IMR-90 (cell line): Measurements from ENCODE around the gene PFKL. TPM values are rescaled to one million over a fixed set of nuclear protein-coding genes. Genes with fewer than 3 reads are reported as not detected.

Experiments used
- ATAC-seq: fragments of 200-7000 bp; cut with Tn5 transposase; 2 replicates; pipeline ENCODE4 v1.9.1; 2020; ENCODE audit warnings: low read depth, mild to moderate bottlenecking, moderate library complexity
- BruUV-seq: library from RNA; stranded (reverse); fragments of 400-500 nt; replicated peaks from 2 replicates; lab custom pipeline; 2021; lab: Mats Ljungman, UMichigan
- CTCF ChIA-PET: fragments of 300-600 bp; formaldehyde crosslinking; extraction: SDS; loops from one replicate; lab custom pipeline; 2021; ENCODE audit warnings: antibody characterized with exemption; lab: Yijun Ruan, JAX
- POLR2A ChIA-PET: fragments of 300-600 bp; sonication (Branson Sonifier 250); formaldehyde crosslinking; loops from one replicate; lab custom pipeline; 2022; ENCODE audit warnings: antibody characterized with exemption; ENCODE audit not compliant: unreplicated experiment; lab: Charles Lee
- DNase-seq: peaks from one replicate; pipeline ENCODE4 v3.0.0; 2013
- H2AFZ ChIP-seq: replicated peaks from 2 replicates; pipeline ENCODE3; 2013; ENCODE audit warnings: low read length, mild to moderate bottlenecking; ENCODE audit not compliant: poor library complexity
- H2AK5ac ChIP-seq: 2 replicates; pipeline ENCODE4 v1.6.1; 2013; ENCODE audit warnings: low read depth, low read length, inconsistent platforms
- H2AK9ac ChIP-seq: replicated peaks from 2 replicates; pipeline ENCODE3; 2013; ENCODE audit warnings: mild to moderate bottlenecking, low read depth, low read length, moderate library complexity; ENCODE audit not compliant: poor library complexity
- H2BK120ac ChIP-seq: 2 replicates; pipeline ENCODE4 v1.6.1; 2013; ENCODE audit warnings: low read depth, low read length, inconsistent platforms
- H2BK15ac ChIP-seq: 3 replicates; pipeline ENCODE4 v1.6.1; 2013; ENCODE audit warnings: low read depth, low read length, inconsistent platforms
- H2BK20ac ChIP-seq: 2 replicates; pipeline ENCODE4 v1.6.1; 2013; ENCODE audit warnings: low read depth, mild to moderate bottlenecking, inconsistent platforms, low read length, moderate library complexity
- H2BK5ac ChIP-seq: 2 replicates; pipeline ENCODE4 v1.6.1; 2013; ENCODE audit warnings: mild to moderate bottlenecking, low read depth, low read length, inconsistent platforms; ENCODE audit not compliant: poor library complexity, severe bottlenecking
- H3K14ac ChIP-seq: replicated peaks from 2 replicates; pipeline ENCODE4 v1.6.1; 2013; ENCODE audit warnings: low read depth, low read length, inconsistent platforms
- H3K18ac ChIP-seq: 2 replicates; pipeline ENCODE4 v1.6.1; 2013; ENCODE audit warnings: low read depth, low read length, control low read depth
- H3K23ac ChIP-seq: 2 replicates; pipeline ENCODE4 v1.6.1; 2013; ENCODE audit warnings: low read depth, low read length, inconsistent platforms
- H3K27ac ChIP-seq: 2 replicates; pipeline ENCODE4 v1.5.1; 2013; ENCODE audit warnings: mild to moderate bottlenecking, control low read depth, low read length; ENCODE audit not compliant: insufficient read depth
- H3K27me3 ChIP-seq: 2 replicates; pipeline ENCODE4 v1.6.1; 2013; ENCODE audit warnings: low read length; ENCODE audit not compliant: control insufficient read depth, insufficient read depth
- H3K36me3 ChIP-seq: 2 replicates; pipeline ENCODE4 v1.6.1; 2013; ENCODE audit warnings: low read length, mixed read lengths; ENCODE audit not compliant: control insufficient read depth, insufficient read depth
- H3K4ac ChIP-seq: 2 replicates; pipeline ENCODE4 v1.6.1; 2013; ENCODE audit warnings: low read depth, low read length, inconsistent platforms
- H3K4me1 ChIP-seq: 2 replicates; pipeline ENCODE4 v1.6.1; 2013; ENCODE audit warnings: low read length, mixed read lengths; ENCODE audit not compliant: control insufficient read depth, insufficient read depth
- H3K4me2 ChIP-seq: 2 replicates; pipeline ENCODE4 v1.6.1; 2013; ENCODE audit warnings: low read depth, mild to moderate bottlenecking, control low read depth, low read length, moderate library complexity
- H3K4me3 ChIP-seq: 2 replicates; pipeline ENCODE4 v1.5.1; 2013; ENCODE audit warnings: low read depth, mild to moderate bottlenecking, control low read depth, low read length, moderate library complexity; ENCODE audit not compliant: insufficient read depth
- H3K56ac ChIP-seq: 2 replicates; pipeline ENCODE4 v1.6.1; 2013; ENCODE audit warnings: low read length, inconsistent platforms; ENCODE audit not compliant: insufficient read depth; ENCODE audit errors: extremely low read depth
- H3K79me1 ChIP-seq, 2 experiments: 2 replicates each; pipeline ENCODE4 v1.6.1; 2013; ENCODE audit warnings: low read length in 2 of 2, inconsistent platforms in 1 of 2, low read depth in 1 of 2
- H3K9ac ChIP-seq: 2 replicates; pipeline ENCODE4 v1.6.1; 2013; ENCODE audit warnings: low read depth, low read length, control low read depth
- H3K9me1 ChIP-seq: 2 replicates; pipeline ENCODE4 v1.6.1; 2013; ENCODE audit warnings: low read length, inconsistent platforms; ENCODE audit not compliant: insufficient read depth
- H3K9me3 ChIP-seq: 2 replicates; pipeline ENCODE4 v1.6.1; 2013; ENCODE audit warnings: low read length; ENCODE audit not compliant: control insufficient read depth, insufficient read depth
- H4K20me1 ChIP-seq: 2 replicates; pipeline ENCODE4 v1.6.1; 2013; ENCODE audit warnings: low read length, inconsistent platforms; ENCODE audit not compliant: insufficient read depth
- H4K5ac ChIP-seq: 2 replicates; pipeline ENCODE4 v1.6.1; 2013; ENCODE audit warnings: mild to moderate bottlenecking, low read depth, low read length, control low read depth
- H4K8ac ChIP-seq, 2 experiments: 2 replicates each; pipeline ENCODE4 v1.6.1; 2013; ENCODE audit warnings: low read depth in 2 of 2, low read length in 2 of 2, control low read depth in 1 of 2, inconsistent platforms in 1 of 2
- H4K91ac ChIP-seq: 2 replicates; pipeline ENCODE4 v1.6.1; 2013; ENCODE audit warnings: low read depth, low read length, inconsistent platforms; ENCODE audit not compliant: insufficient read depth
- CTCF ChIP-seq: conservative IDR thresholded peaks from 2 replicates; pipeline ENCODE4 v1.5.1; 2012; ENCODE audit warnings: mild to moderate bottlenecking, low read depth, low read length, improper control_type of control experiment
- FOS ChIP-seq: fragments of 150-350 bp; IDR thresholded peaks from 2 replicates; pipeline ENCODE4 v1.6.1; 2016; ENCODE audit warnings: low read depth, low read length
- NFE2L2 ChIP-seq: fragments of 150-350 bp; IDR thresholded peaks from 2 replicates; pipeline ENCODE4 v1.6.1; 2016; ENCODE audit warnings: low read depth, mild to moderate bottlenecking, low read length
- POLR2A ChIP-seq: IDR thresholded peaks from 2 replicates; pipeline ENCODE4 v1.6.1; 2012; ENCODE audit warnings: mild to moderate bottlenecking, low read depth, low read length
- RCOR1 ChIP-seq: IDR thresholded peaks from 2 replicates; pipeline ENCODE4 v1.6.1; 2012; ENCODE audit warnings: mild to moderate bottlenecking, low read length, improper control_type of control experiment; ENCODE audit not compliant: insufficient replicate concordance
- RFX5 ChIP-seq: IDR thresholded peaks from 2 replicates; pipeline ENCODE4 v1.8.0; 2012; ENCODE audit warnings: low read depth, mild to moderate bottlenecking, low read length, moderate library complexity
- SMC3 ChIP-seq: fragments of 150-350 bp; IDR thresholded peaks from 2 replicates; pipeline ENCODE4 v1.6.1; 2016; ENCODE audit warnings: low read depth, mild to moderate bottlenecking, antibody characterized with exemption, low read length, moderate library complexity
- WGBS, 2 experiments: methylation state at CpG; one replicate each; pipeline versions ENCODE4 v1.1.5 to v1.1.7; 2013; ENCODE audit warnings: missing lambda C conversion rate in 2 of 2; ENCODE audit not compliant: insufficient read length in 1 of 2; ENCODE audit errors: extremely low coverage in 2 of 2; 5-methylcytosine and 5-hydroxymethylcytosine counted together
- dilution Hi-C: fragments of 300-500 bp; cut with HindIII; formaldehyde crosslinking; loops from one replicate; pipeline ENCODE4 v1.14.3; 2018; ENCODE audit warnings: low sequenced_read_pairs; ENCODE audit not compliant: unreplicated experiment
- in situ Hi-C: fragments of 300-500 bp; cut with MboI; formaldehyde crosslinking; loops from 3 replicates; pipeline ENCODE4 v1.14.3; 2019; ENCODE audit warnings: low sequenced_read_pairs, inconsistent platforms, mixed read lengths
- intact Hi-C: fragments of 100-400 bp; cut with micrococcal nuclease; formaldehyde crosslinking; loops from 2 replicates; pipeline ENCODE4 v1.10.0; 2022
- polyA plus RNA-seq, 3 experiments: library from polyadenylated mRNA; depleted of rRNA; stranded (reverse); fragments of >200 nt; gene quantifications; 2 replicates each; pipeline ENCODE4 v1.2.3, GENCODE V29; 2012; ENCODE audit warnings: low replicate concordance in 1 of 3
- total RNA-seq: library from RNA; depleted of rRNA; stranded (reverse); fragments of >200 nt; gene quantifications from 2 replicates; pipeline ENCODE4 v1.2.3, GENCODE V29; 2012

Gene PFKL
- total and polyA plus RNA-seq, 2 of the 4 experiments (the other 2 are of a cell fraction) = 103 to 126 TPM

- H3K56ac ChIP-seq = no peak overlapping the region
- H3K4me3 ChIP-seq = no peak overlapping the region
- ChIA-PET CTCF (no interaction called here), POLR2A (no interaction called here)
- H3K23ac ChIP-seq = no peak overlapping the region
- dilution Hi-C loops (no loop called here), in situ Hi-C loops (no loop called here), intact Hi-C loops (no loop called here)
- H2BK5ac ChIP-seq = no peak overlapping the region
- H4K20me1 ChIP-seq = no peaks in the 10 kb centered on the region
- no peak overlapping the region for H3K9ac ChIP-seq
- no peak for DNase-seq
- no peak overlapping the region for H2AFZ ChIP-seq
- no peaks in the 10 kb centered on the region for H3K9me1 ChIP-seq
- no peak overlapping the region for H4K91ac ChIP-seq
- H3K9me3 ChIP-seq = peaks cover 16% of the 10 kb centered on the region
- H2BK120ac ChIP-seq = no peak overlapping the region
- H3K4me1 ChIP-seq = no peaks in the 10 kb centered on the region
- WGBS, 2 experiments = 76% methylated on average over 8 of the region's 10 CpGs; no CpG with 5 or more reads in 1 of the 2 experiments
- peaks cover under 1% of the 10 kb centered on the region for H3K27me3 ChIP-seq
- H2BK20ac ChIP-seq = no peak overlapping the region
- no peak overlapping the region for H2BK15ac ChIP-seq
- no peak overlapping the region for H3K14ac ChIP-seq
- no peaks in the 10 kb centered on the region for H3K79me1 ChIP-seq
- TF ChIP-seq CTCF (no peak), NFE2L2 (no peak), SMC3 (no peak), RCOR1 (no peak), RFX5 (no peak), POLR2A (no peak), FOS (no peak)
- H4K5ac ChIP-seq = no peak overlapping the region
- H3K4ac ChIP-seq = no peak overlapping the region
- no peak overlapping the region for H4K8ac ChIP-seq
- H2AK9ac ChIP-seq = peak overlapping the region; percentile 8
- no peak overlapping the region for H2AK5ac ChIP-seq
- H3K27ac ChIP-seq = no peak overlapping the region
- no TSS peak for BruUV-seq
- H3K4me2 ChIP-seq = no peak overlapping the region
- no peak for ATAC-seq
- H3K36me3 ChIP-seq = no peaks in the 10 kb centered on the region
- H3K18ac ChIP-seq = no peak overlapping the region
These were observed 75.4 kb downstream of the PFKL start for GRCh38 chr21:44375281-44375651.
